A673 (cell line): ENCODE data around the gene MSH5. TPM values are rescaled to one million over a fixed set of nuclear protein-coding genes. Genes with fewer than 3 reads are reported as not detected.

Experiments used
- BruUV-seq: library from RNA; stranded (reverse); fragments of 400-500 nt; replicated peaks from 2 replicates; lab custom pipeline; 2021; lab: Mats Ljungman, UMichigan
- CTCF ChIA-PET: fragments of 300-600 bp; sonication (Branson Sonifier 250); formaldehyde crosslinking; loops from one replicate; lab custom pipeline; 2022; ENCODE audit warnings: antibody characterized with exemption; lab: Charles Lee
- POLR2A ChIA-PET: fragments of 300-600 bp; sonication (Branson Sonifier 250); formaldehyde crosslinking; loops from one replicate; lab custom pipeline; 2022; ENCODE audit warnings: antibody characterized with exemption; ENCODE audit not compliant: low non-redundant PET; lab: Charles Lee
- DNase-seq: peaks from one replicate; pipeline ENCODE4 v3.0.0-alpha.2; 2015; ENCODE audit warnings: low spot score
- H3K27ac ChIP-seq: fragments of 200-600 bp; sonication (generic); 2 replicates; pipeline ENCODE4 v1.5.1; 2016; ENCODE audit warnings: mixed run types, low read depth, mild to moderate bottlenecking, mixed read lengths, antibody characterized with exemption, low read length; ENCODE audit not compliant: poor library complexity, severe bottlenecking
- H3K27me3 ChIP-seq: fragments of 200-600 bp; sonication (generic); replicated peaks from 2 replicates; pipeline ENCODE4 v1.6.1; 2017; ENCODE audit warnings: mixed run types, low read depth, mild to moderate bottlenecking, mixed read lengths, antibody characterized with exemption, low read length; ENCODE audit not compliant: insufficient read depth, poor library complexity
- H3K36me3 ChIP-seq: fragments of 200-600 bp; sonication (generic); 2 replicates; pipeline ENCODE4 v1.6.1; 2016; ENCODE audit warnings: mixed run types, mild to moderate bottlenecking, mixed read lengths, antibody characterized with exemption, low read length; ENCODE audit not compliant: insufficient read depth, poor library complexity, severe bottlenecking
- H3K4me1 ChIP-seq: fragments of 200-600 bp; sonication (generic); 2 replicates; pipeline ENCODE4 v1.6.1; 2017; ENCODE audit warnings: mixed run types, mild to moderate bottlenecking, mixed read lengths, antibody characterized with exemption, low read length; ENCODE audit not compliant: insufficient read depth, poor library complexity, severe bottlenecking
- H3K4me3 ChIP-seq: fragments of 200-600 bp; sonication (generic); 2 replicates; pipeline ENCODE4 v1.5.1; 2016; ENCODE audit warnings: low read depth, mixed run types, mild to moderate bottlenecking, mixed read lengths, low read length; ENCODE audit not compliant: poor library complexity, severe bottlenecking
- H3K9me3 ChIP-seq: fragments of 200-600 bp; sonication (generic); 2 replicates; pipeline ENCODE4 v1.6.1; 2016; ENCODE audit warnings: mixed run types, low read depth, mild to moderate bottlenecking, mixed read lengths, antibody characterized with exemption, low read length; ENCODE audit not compliant: poor library complexity, severe bottlenecking
- EZH2 ChIP-seq: fragments of 200-600 bp; sonication (generic); IDR thresholded peaks from 2 replicates; pipeline ENCODE4 v1.6.1; 2017; ENCODE audit warnings: borderline replicate concordance, low read depth, mild to moderate bottlenecking, mixed read lengths, antibody characterized with exemption, low read length; ENCODE audit not compliant: poor library complexity, severe bottlenecking
- intact Hi-C: fragments of 100-400 bp; cut with micrococcal nuclease; formaldehyde crosslinking; loops from one replicate; pipeline ENCODE4 v1.10.0; 2022; ENCODE audit not compliant: unreplicated experiment
- total RNA-seq: library from RNA; stranded (reverse); gene quantifications from 2 replicates; pipeline ENCODE4 v1.2.3, GENCODE V29; 2021
- TF ChIP-seq, protein P1 (sequence below): fragments of 300-800, 200-600 bp; sonication (generic); conservative IDR thresholded peaks from 2 replicates; pipeline ENCODE4 v1.5.1; 2017; ENCODE audit warnings: low read depth, mild to moderate bottlenecking, antibody characterized with exemption, low read length, moderate library complexity, mixed read lengths

The MSH5 gene
- total RNA-seq, 1 experiment from 2014 or later = 76.4 TPM

DNA sequence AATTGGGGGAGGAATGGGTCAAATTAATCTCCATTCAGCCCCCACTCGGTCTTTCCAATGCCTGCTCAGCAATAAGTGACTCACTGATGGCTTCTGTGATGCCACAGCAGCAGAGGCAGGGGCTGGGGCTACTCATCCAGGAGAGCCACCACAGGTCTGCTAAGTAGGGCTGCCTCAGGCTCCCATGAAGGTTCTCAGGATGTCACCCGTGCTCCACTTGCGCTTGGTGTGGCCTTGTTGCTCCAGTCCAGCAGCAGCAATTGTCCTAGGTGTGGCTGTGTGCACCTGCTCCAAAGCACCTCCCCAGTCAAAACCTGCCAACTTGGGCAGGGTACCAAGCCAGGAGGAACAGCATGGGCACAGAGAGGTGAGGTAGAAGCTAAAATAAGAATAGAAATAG, 17.6 kb upstream of the MSH5 start:
- intact Hi-C loops = no loop called here
- no peaks in the 10 kb centered on the region for H3K9me3 ChIP-seq
- no peak for DNase-seq
- no peak overlapping the region for H3K27ac ChIP-seq
- peaks cover 5% of the 10 kb centered on the region for H3K36me3 ChIP-seq
- no peaks in the 10 kb centered on the region for H3K27me3 ChIP-seq
- H3K4me1 ChIP-seq = no peaks in the 10 kb centered on the region
- POLR2A ChIA-PET = no interaction called here
- no peak for TF ChIP-seq EZH2
- TF ChIP-seq, protein P1, sequence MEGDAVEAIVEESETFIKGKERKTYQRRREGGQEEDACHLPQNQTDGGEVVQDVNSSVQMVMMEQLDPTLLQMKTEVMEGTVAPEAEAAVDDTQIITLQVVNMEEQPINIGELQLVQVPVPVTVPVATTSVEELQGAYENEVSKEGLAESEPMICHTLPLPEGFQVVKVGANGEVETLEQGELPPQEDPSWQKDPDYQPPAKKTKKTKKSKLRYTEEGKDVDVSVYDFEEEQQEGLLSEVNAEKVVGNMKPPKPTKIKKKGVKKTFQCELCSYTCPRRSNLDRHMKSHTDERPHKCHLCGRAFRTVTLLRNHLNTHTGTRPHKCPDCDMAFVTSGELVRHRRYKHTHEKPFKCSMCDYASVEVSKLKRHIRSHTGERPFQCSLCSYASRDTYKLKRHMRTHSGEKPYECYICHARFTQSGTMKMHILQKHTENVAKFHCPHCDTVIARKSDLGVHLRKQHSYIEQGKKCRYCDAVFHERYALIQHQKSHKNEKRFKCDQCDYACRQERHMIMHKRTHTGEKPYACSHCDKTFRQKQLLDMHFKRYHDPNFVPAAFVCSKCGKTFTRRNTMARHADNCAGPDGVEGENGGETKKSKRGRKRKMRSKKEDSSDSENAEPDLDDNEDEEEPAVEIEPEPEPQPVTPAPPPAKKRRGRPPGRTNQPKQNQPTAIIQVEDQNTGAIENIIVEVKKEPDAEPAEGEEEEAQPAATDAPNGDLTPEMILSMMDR = no peak
- CTCF ChIA-PET = no interaction called here
- BruUV-seq = no TSS peak
- no peak overlapping the region for H3K4me3 ChIP-seq

DNA sequence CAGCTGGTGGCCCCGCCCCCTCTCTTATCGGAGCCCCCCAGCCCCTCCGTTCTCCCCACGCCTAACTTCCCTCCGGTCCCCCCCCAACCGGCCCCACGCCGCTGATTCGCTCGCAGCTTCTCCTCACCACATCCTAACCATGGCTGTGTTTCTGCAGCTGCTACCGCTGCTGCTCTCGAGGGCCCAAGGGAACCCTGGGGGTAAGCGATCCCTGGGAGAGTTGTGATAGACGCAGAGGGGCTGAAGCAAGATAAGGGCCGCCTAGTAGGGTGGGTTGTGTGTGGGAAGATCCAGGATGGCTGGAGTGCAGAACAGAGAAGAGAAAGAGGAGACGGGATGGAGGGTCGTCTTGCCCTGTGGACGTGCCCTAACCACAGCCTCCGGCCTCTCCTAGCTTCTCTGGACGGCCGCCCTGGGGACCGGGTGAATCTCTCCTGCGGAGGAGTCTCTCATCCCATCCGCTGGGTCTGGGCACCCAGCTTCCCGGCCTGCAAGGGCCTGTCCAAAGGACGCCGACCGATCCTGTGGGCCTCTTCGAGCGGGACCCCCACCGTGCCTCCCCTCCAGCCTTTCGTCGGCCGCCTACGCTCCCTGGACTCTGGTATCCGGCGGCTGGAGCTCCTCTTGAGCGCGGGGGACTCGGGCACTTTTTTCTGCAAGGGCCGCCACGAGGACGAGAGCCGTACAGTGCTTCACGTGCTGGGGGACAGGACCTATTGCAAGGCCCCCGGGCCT, 16.4 kb upstream of the MSH5 start, which contains the start of gene MPIG6B:
Gene MPIG6B (plus strand): TSS at position 129 of the 735 bp plus-strand sequence. CDS start 11 bp downstream, at position 140.
- CTCF ChIA-PET = no interaction called here
- H3K36me3 ChIP-seq = peaks cover 18% of the 10 kb centered on the region
- no peak within 1 kb of the TSS for H3K4me3 ChIP-seq
- H3K9me3 ChIP-seq = no peaks in the 10 kb centered on the region
- BruUV-seq = no TSS peak
- TF ChIP-seq EZH2 = no peak
- TF ChIP-seq, protein P1 = no peak
- POLR2A ChIA-PET = no interaction called here
- intact Hi-C loops = no loop called here
- H3K4me1 ChIP-seq = no peaks in the 10 kb centered on the region
- no peak within 1 kb of the TSS for H3K27ac ChIP-seq
- DNase-seq = no peak
- no peaks in the 10 kb centered on the region for H3K27me3 ChIP-seq

DNA sequence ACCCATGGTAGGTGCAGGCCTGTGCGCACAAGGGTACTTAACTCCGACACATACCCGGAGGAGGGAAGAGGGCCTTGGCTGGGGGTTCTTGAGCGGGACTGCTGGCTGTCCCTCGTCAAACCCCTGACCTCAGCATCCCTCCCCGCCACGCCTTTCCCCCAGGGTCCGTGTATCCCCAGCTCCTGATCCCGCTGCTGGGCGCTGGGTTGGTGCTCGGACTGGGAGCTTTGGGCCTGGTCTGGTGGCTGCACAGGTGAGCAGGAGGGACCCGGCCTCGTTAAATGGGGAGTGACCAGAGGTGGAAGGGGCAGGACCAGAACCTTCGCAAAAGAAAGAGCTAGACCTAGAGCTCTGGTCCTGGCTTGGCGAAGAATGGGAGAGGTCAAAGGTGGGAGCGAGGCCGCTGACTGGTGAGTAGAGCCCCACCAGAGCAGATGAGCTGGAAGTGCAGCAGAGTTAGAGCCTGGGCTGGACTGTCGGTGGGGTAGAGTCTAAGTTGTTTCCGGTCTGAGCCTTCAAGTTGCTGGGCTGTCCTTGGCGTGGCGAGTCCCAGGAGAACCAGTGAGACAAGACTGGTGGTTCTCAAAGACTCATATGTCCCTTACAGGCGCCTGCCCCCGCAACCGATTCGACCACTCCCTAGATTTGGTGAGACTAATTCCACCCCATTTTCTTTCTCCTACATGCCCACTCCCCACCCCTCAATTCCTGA, 15.7 kb upstream of the MSH5 start:
- Histone ChIP-seq H3K36me3 (peaks cover 19% of the 10 kb centered on the region), H3K4me1 (peaks cover 6% of the 10 kb centered on the region), H3K27ac (no peak overlapping the region), H3K9me3 (no peaks in the 10 kb centered on the region), H3K4me3 (no peak overlapping the region), H3K27me3 (no peaks in the 10 kb centered on the region)
- no peak for DNase-seq
- intact Hi-C loops = no loop called here
- ChIA-PET POLR2A (no interaction called here), CTCF (no interaction called here)
- TF ChIP-seq, protein P1 = no peak
- no peak for TF ChIP-seq EZH2
- BruUV-seq = no TSS peak
